ENCODE measurements around the gene KRTAP3-2. TPM values are rescaled to one million over a fixed set of nuclear protein-coding genes. Genes with fewer than 3 reads are reported as not detected.

Gene KRTAP3-2
- total and polyA plus RNA-seq, 2 donors (not counting 1 experiment from before 2014, with no cell fraction given) = not detected

DNA sequence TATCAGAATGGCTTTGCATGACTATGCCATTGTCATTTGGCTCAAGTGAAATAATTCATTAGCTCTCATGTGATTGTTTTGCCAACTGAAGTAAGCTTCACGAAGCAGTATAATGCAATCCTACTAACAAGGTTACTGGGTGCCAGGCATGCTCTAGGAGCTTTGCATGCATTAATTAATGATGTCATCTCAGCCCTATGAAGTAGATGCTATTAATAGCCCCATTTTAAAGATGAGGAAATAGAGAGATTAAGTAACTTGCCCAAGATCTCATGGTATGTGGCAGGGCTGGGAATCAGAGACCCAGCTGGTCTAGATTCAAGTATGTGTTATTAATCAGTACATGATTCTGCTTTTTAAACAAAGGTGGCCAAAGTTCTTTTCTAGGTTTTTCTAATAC, 47.0 kb downstream of the KRTAP3-2 start:
- intact Hi-C loops (cut with micrococcal nuclease) = no loop called here
- H3K4me2 ChIP-seq (replicated peaks; ENCODE audit: low read depth, low read length, poor library complexity, severe bottlenecking) = no peak overlapping the region

DNA sequence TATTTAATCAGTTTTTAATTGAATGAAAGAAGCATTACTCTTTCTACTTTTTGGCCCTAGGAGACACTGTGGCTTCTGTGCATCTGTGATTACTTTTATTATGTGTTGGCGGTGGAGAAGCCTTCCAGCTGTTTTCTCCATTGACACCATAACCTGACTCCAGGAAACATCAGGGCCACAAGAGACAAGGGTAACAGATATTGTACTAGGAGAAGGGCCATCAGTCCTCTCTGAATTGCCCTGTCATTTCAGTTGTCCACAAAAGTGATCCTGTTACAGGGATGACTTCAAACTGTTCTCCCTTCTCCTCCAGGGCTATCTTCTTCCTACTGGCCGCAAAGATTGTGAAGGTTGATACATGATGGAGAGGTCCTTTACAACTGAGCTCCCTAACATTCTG, 47.6 kb downstream of the KRTAP3-2 start:
- Histone ChIP-seq H2AFZ (ENCODE audit: insufficient read depth, low read depth, low read length, poor library complexity, severe bottlenecking) (no peak overlapping the region), H3K36me3 (replicated peaks in 1 of 2; ENCODE audit: control extremely low read depth in 1 of 2, control insufficient read depth in 1 of 2, extremely low read depth in 1 of 2, insufficient read depth in 2 of 2, low read length in 1 of 2) (no peaks in the 10 kb centered on the region), H3K79me2 (ENCODE audit: control insufficient read depth, insufficient read depth, low read length) (no peaks in the 10 kb centered on the region), H4K20me1 (ENCODE audit: control insufficient read depth, insufficient read depth, low read length, poor library complexity, severe bottlenecking) (no peaks in the 10 kb centered on the region), H3K4me3 (ENCODE audit: control extremely low read depth in 1 of 5, extremely low read depth in 1 of 5, insufficient read depth in 1 of 5, low read depth in 2 of 5, low read length in 4 of 5) (no peak overlapping the region), H3K27ac (ENCODE audit: low read length in 2 of 2) (no peak overlapping the region), H3K4me1 (ENCODE audit: control insufficient read depth in 2 of 2, insufficient read depth in 2 of 2, low read length in 2 of 2) (no peaks in the 10 kb centered on the region), H3K27me3 (replicated peaks in 1 of 4; ENCODE audit: control extremely low read depth in 1 of 4, control insufficient read depth in 3 of 4, insufficient read depth in 4 of 4, low read length in 3 of 4) (peaks cover 0 to 21% (median 17%) of the 10 kb centered on the region in 4 experiments), H3K4me2 (replicated peaks; ENCODE audit: low read depth, low read length, poor library complexity, severe bottlenecking) (no peak overlapping the region), H3K9me3 (ENCODE audit: control extremely low read depth in 1 of 3, control insufficient read depth in 2 of 3, insufficient read depth in 1 of 3, low read length in 2 of 3) (no peaks in the 10 kb centered on the region), H3K9ac (ENCODE audit: low read length) (no peak overlapping the region)
- H3K27ac Mint-ChIP-seq = no peak overlapping the region
- no peaks in the 10 kb centered on the region for H3K4me1 Mint-ChIP-seq
- H3K4me3 Mint-ChIP-seq = no peak overlapping the region
- ChIA-PET POLR2A (no interaction called here), CTCF (interaction anchor here (1.2 to 2.3 kb wide), 3 partner anchors 10 to 14 kb away, joined by 3 to 7 read pairs (median 3); partner anchors contain the start of gene KRT39)
- no peak for ATAC-seq (ENCODE audit: low read depth)
- peaks cover 61% of the 10 kb centered on the region for H3K27me3 Mint-ChIP-seq
- TF ChIP-seq EZH2 (IDR thresholded peaks at IDR 0.05; ENCODE audit: borderline replicate concordance, insufficient read depth, low read depth, low read length, poor library complexity, severe bottlenecking) = no peak
- TF ChIP-seq, protein P1, sequence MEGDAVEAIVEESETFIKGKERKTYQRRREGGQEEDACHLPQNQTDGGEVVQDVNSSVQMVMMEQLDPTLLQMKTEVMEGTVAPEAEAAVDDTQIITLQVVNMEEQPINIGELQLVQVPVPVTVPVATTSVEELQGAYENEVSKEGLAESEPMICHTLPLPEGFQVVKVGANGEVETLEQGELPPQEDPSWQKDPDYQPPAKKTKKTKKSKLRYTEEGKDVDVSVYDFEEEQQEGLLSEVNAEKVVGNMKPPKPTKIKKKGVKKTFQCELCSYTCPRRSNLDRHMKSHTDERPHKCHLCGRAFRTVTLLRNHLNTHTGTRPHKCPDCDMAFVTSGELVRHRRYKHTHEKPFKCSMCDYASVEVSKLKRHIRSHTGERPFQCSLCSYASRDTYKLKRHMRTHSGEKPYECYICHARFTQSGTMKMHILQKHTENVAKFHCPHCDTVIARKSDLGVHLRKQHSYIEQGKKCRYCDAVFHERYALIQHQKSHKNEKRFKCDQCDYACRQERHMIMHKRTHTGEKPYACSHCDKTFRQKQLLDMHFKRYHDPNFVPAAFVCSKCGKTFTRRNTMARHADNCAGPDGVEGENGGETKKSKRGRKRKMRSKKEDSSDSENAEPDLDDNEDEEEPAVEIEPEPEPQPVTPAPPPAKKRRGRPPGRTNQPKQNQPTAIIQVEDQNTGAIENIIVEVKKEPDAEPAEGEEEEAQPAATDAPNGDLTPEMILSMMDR (IDR thresholded peaks at IDR 0.05) = no peak
- no peak for DNase-seq
- H3K9me3 Mint-ChIP-seq (ENCODE audit: insufficient read depth) = no peaks in the 10 kb centered on the region
- no CpG with 5 or more reads among the region's 2 CpGs for WGBS (ENCODE audit: insufficient coverage)
- intact Hi-C loops (cut with micrococcal nuclease) = no loop called here

More for the DNA sequence above, 47.0 kb downstream of the KRTAP3-2 start:
- no peak overlapping the region for H2AFZ ChIP-seq (ENCODE audit: insufficient read depth, low read depth, low read length, poor library complexity, severe bottlenecking)
- TF ChIP-seq, protein P1 (IDR thresholded peaks at IDR 0.05) = no peak
- TF ChIP-seq EZH2 (IDR thresholded peaks at IDR 0.05; ENCODE audit: borderline replicate concordance, insufficient read depth, low read depth, low read length, poor library complexity, severe bottlenecking) = no peak
- H3K36me3 ChIP-seq (replicated peaks in 1 of 2; ENCODE audit: control extremely low read depth in 1 of 2, control insufficient read depth in 1 of 2, extremely low read depth in 1 of 2, insufficient read depth in 2 of 2, low read length in 1 of 2) = no peaks in the 10 kb centered on the region
- no peak overlapping the region for H3K9ac ChIP-seq (ENCODE audit: low read length)
- H3K9me3 ChIP-seq (ENCODE audit: control extremely low read depth in 1 of 3, control insufficient read depth in 2 of 3, insufficient read depth in 1 of 3, low read length in 2 of 3) = no peaks in the 10 kb centered on the region
- H3K27me3 Mint-ChIP-seq = peaks cover 58% of the 10 kb centered on the region
- no peaks in the 10 kb centered on the region for H3K79me2 ChIP-seq (ENCODE audit: control insufficient read depth, insufficient read depth, low read length)
- ChIA-PET POLR2A (no interaction called here), CTCF (interaction anchor here (1.4 to 2.3 kb wide), 2 partner anchors 9 to 11 kb away, joined by 3 to 7 read pairs; no protein-coding TSS in a partner anchor)
- no peak overlapping the region for H3K4me3 ChIP-seq (ENCODE audit: control extremely low read depth in 1 of 5, extremely low read depth in 1 of 5, insufficient read depth in 1 of 5, low read depth in 2 of 5, low read length in 4 of 5)
- no CpG with 5 or more reads among the region's 1 CpG for WGBS (ENCODE audit: insufficient coverage)
- H4K20me1 ChIP-seq (ENCODE audit: control insufficient read depth, insufficient read depth, low read length, poor library complexity, severe bottlenecking) = no peaks in the 10 kb centered on the region
- no peaks in the 10 kb centered on the region for H3K4me1 Mint-ChIP-seq
- no peak overlapping the region for H3K4me3 Mint-ChIP-seq
- DNase-seq (no peak), ATAC-seq (ENCODE audit: low read depth) (no peak)
- H3K27ac Mint-ChIP-seq = no peak overlapping the region
- H3K27ac ChIP-seq (ENCODE audit: low read length in 2 of 2) = no peak overlapping the region
- H3K27me3 ChIP-seq (replicated peaks in 1 of 4; ENCODE audit: control extremely low read depth in 1 of 4, control insufficient read depth in 3 of 4, insufficient read depth in 4 of 4, low read length in 3 of 4) = peaks cover 0 to 21% (median 16%) of the 10 kb centered on the region in 4 experiments
- H3K4me1 ChIP-seq (ENCODE audit: control insufficient read depth in 2 of 2, insufficient read depth in 2 of 2, low read length in 2 of 2) = no peaks in the 10 kb centered on the region
- H3K9me3 Mint-ChIP-seq (ENCODE audit: insufficient read depth) = no peaks in the 10 kb centered on the region

Measured in B cell (primary cell).